Cardiac septum (tissue), 1 donor: ENCODE data around the gene PRR5L. TPM values are rescaled to one million over a fixed set of nuclear protein-coding genes. Genes with fewer than 3 reads are reported as not detected.

ENCODE experiments used
- DNase-seq: peaks from one replicate; pipeline ENCODE4 v3.0.0-alpha.2; 2020; ENCODE audit warnings: low spot score
- intact Hi-C: fragments of 100-400 bp; cut with DNase I; formaldehyde crosslinking; loops from one replicate; pipeline ENCODE4 v1.14.0; 2022
- total RNA-seq: library from RNA; stranded (reverse); fragmentation: NEBNext Ultra II Directional; extraction: Animal tissue kit (Norgen Biotek cat#: 25700); gene quantifications from one replicate; pipeline ENCODE4 v1.2.1, GENCODE V29; 2021
- donor health status: DM: no; HTN: no; CAD: no.

Gene PRR5L
- total RNA-seq, 1 donor from 2014 or later = 4.0 TPM

- intact Hi-C loops = no loop called here
- DNase-seq = no peak
Observed at GRCh38 chr11:36412781-36413383, 116.8 kb downstream of the PRR5L start.

GRCh38 chr11:36417154-36417553 is 121.1 kb downstream of the PRR5L start:
- no peak for DNase-seq
- intact Hi-C loops = no loop called here

- intact Hi-C loops = no loop called here
Observed at GRCh38 chr11:36419791-36420424, 123.8 kb downstream of the PRR5L start.

DNA sequence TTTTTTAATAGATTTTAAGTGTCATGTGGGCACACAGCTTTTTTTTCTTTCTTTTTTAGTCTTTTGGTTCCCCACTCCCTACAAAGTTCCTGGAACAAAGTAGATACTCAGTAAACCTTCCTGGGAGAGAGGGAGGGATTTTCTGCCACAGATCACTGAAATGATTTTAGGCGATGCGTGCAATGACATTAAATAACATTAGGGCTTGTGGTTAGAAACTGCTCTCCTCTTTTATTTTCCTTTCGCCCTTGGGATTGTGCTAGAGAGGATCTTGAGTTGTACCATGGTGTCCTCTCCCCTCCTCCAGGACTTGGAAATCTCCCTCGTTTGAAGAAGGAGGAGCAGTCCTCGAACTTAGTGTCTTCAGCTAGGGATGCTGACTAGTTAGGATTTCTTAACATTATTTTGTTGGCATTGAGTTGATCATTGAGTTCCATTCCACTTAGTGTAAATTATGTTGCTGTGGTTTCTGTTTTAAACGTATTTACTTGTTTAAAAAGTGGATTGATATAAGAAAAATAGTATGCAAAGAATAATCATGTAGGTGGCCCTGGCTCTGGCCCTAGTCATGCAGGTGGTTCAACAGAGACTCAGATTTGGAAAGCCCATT is 125.6 kb downstream of the PRR5L start:
- intact Hi-C loops = no loop called here
- no peak for DNase-seq

More at GRCh38 chr11:36419791-36420424, 123.8 kb downstream of the PRR5L start:
- DNase-seq = no peak

DNA sequence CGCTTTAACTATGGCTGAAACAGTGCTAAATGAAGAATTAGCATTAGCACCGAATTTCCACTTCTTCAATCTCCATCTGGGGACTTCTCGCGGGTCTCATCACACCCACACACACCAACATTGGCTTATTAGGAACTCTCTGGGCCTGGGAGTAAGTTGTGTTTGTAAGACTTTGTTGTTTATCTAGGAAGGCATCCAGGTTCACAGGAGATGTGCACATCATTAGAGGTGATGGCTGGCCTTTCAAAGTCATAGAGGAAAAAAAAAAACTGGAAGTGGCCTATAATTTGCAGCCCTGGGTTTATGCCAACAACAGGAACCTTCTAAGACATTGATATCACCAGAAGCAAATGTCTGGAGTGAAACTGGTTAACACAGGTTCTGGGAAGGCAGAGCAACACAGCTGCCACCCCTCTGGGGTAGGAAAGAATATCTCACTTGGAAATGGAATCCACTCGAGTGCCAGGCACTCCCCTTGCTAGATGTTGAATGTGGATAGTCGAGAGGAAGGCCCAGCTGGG is 129.5 kb downstream of the PRR5L start:
- intact Hi-C loops = no loop called here
- DNase-seq = no peak

- no peak for DNase-seq
- intact Hi-C loops = no loop called here
Observed at GRCh38 chr11:36426226-36426848, 130.2 kb downstream of the PRR5L start.

DNA sequence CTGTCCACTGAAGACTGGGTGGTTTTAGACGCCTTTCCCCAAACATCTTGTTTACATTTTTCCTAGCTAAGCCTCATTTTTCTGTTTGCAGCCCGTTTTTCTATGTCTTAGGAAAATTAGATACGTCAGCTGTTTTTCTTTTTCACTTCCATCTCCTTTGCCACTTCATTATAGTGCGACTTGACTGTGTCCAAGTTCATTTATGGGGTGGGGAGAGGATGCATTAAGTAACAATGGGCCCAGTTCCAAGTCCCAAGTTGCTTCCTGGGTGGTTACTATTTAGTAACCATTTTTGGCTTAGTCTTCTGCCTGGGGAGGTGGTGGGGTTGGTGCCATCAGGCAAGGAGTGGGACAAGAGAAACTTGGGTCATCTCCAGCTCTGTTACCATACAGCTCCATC is 131.0 kb downstream of the PRR5L start:
- DNase-seq = no peak
- intact Hi-C loops = no loop called here

DNA sequence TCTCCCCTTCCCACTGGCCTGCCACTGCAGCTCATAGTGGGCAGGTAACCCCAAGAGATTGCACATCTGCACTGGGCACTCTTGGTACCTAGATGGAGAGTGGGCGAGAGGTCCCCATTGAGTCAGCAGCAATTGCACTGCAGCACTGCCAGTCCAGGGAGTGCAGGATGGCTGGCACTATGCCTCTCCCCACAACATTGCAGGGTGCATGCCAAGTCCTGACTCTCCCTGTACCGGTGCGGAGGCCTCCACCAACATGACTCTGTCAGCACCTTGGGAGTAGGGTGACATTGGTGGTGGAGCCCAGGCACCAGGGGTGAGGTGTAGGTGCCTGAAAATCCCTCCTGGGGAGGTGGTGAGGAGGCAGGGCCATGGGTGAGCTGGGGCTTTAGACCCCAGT is 131.8 kb downstream of the PRR5L start:
- intact Hi-C loops = no loop called here
- no peak for DNase-seq

GRCh38 chr11:36431429-36432092 is 135.5 kb downstream of the PRR5L start:
- DNase-seq = no peak
- intact Hi-C loops = no loop called here

- intact Hi-C loops = no loop called here
- DNase-seq = no peak
Observed at GRCh38 chr11:36432093-36432469, 136.0 kb downstream of the PRR5L start.

DNA sequence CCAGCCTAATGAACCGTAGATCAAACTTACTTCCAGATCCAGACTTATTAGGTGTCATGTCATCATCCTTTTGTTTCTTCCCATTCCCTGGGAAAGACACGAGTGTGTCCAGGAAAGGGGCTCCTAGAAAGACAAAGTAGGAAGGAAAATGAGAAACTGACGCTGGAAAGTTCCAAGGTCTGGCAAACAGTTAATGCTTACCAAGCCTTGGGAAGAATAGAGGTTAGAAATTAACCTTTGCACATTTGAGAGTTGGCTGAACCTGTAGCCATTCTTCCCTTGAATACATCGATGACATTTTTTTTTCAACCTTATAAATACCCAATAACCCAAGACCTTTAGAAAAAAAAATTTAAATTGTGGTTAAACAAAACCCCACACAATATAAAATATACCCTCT is 136.7 kb downstream of the PRR5L start:
- DNase-seq = no peak
- intact Hi-C loops = no loop called here

GRCh38 chr11:36436064-36436463 is 140.0 kb downstream of the PRR5L start:
- DNase-seq = no peak
- intact Hi-C loops = no loop called here

- no peak for DNase-seq
- intact Hi-C loops = no loop called here
Observed at GRCh38 chr11:36436589-36436988, 140.5 kb downstream of the PRR5L start.

- no peak for DNase-seq
- intact Hi-C loops = no loop called here
Observed at GRCh38 chr11:36437413-36437812, 141.3 kb downstream of the PRR5L start.

DNA sequence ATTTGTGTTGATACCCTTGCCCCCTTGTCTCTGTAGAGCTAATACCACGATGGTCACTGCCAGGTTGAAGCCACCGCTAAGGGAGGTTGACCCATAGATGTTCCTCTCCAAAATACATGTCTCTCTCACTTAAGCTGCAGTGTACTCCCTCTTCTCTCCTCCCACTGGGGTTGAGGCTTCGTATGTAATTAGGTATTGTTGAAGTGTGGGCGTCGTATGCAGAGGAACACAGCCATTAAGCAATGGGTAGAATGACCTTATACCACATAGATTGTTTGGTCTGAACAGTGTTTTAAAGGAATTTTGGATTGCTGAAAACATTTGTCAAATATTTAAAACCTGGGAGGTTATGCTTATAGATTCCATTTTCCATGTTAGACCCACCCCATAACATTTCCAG is 142.0 kb downstream of the PRR5L start:
- no peak for DNase-seq
- intact Hi-C loops = no loop called here

DNA sequence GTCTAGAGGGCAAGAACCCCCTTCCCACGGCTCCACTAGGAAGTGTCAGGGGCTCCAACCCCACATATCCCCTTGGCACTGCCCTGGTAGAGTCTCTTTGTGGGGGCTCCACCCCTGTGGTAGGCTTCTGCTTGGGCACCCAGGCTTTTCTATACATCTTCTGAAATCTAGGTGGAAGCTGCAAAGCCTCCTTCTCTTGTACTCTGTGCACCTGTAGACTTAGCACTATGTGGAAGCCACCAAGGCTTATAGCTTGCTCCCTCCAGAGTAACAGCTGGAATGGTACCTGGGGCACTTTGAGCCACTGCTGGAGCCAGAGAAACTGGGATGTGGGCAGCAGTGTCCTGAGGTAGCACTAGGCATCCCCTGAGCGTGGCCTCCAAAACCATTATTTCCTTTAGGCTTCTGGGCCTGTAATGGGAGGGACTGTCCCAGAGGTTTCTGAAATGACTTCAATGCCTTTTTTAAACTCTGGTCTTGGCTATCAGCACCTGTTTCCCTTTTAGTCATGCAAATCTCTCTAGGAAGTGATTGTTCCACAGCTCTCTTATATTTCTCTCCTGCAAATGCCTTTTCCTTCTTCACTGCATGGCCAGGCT is 145.6 kb downstream of the PRR5L start:
- DNase-seq = no peak
- intact Hi-C loops = no loop called here

- no peak for DNase-seq
- intact Hi-C loops = no loop called here
Observed at GRCh38 chr11:36443661-36444060, 147.6 kb downstream of the PRR5L start.

DNA sequence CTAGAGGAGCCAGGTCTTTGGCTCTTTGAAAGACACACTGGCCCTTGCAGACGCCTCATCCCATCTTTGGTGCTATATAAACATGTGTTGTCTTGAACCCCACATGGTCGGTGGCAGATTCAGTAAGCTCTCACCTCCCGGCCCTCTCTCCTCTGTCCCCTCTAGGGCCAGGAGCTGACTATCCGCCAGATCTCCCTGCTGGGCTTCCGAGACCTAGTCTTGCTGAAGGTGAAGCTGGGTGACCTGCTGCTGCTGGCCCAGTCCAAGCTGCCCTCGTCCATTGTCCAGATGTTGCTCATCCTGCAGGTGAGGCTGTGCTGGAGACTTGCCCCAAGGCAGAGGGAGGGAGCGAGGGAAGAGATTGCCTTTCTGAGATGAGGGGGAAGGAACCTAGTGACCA is 150.0 kb downstream of the PRR5L start:
- DNase-seq = no peak
- intact Hi-C loops = no loop called here

- intact Hi-C loops = no loop called here
- DNase-seq = no peak
Observed at GRCh38 chr11:36447514-36447913, 151.4 kb downstream of the PRR5L start.

DNA sequence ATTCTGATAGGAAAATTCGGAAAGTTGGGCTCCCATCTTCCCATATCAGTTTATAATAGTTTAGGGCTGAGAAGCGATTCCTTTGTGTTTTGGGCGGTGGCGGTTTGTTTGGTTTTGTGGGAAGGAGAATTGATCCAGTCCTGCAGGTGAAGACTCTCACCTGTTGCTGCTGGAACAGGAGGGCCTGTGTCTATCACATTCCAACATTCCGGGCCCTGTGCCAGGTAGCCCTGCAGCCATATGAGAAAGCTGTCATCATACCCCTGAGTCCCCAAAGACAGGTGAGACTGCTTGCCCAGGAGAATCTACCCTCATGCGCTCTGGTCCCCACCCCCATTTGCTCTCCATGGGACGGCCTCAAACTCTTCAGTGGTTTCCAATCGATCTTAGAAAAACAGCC is 151.9 kb downstream of the PRR5L start:
- intact Hi-C loops = no loop called here
- DNase-seq = no peak
